Measurements from ENCODE around the gene TCTN3. TPM values are rescaled to one million over a fixed set of nuclear protein-coding genes. Genes with fewer than 3 reads are reported as not detected.
"Not testable (repeated sequence)": the region's sequence is repeated elsewhere in the genome, so short reads cannot be mapped to it uniquely, and the experiment has no call there.

Gene TCTN3
- total RNA-seq, 6 experiments from 2014 or later = 15.5 to 24.3 (median 19.1) TPM

GRCh38 chr10:95728526-95728925, 34.8 kb upstream of the TCTN3 start:
- peak in 2 of 4 donors; percentile 49 to 63 for ATAC-seq
- no peak for TF ChIP-seq POLR2A (IDR thresholded peaks at IDR 0.05)
- TF ChIP-seq, protein P1, sequence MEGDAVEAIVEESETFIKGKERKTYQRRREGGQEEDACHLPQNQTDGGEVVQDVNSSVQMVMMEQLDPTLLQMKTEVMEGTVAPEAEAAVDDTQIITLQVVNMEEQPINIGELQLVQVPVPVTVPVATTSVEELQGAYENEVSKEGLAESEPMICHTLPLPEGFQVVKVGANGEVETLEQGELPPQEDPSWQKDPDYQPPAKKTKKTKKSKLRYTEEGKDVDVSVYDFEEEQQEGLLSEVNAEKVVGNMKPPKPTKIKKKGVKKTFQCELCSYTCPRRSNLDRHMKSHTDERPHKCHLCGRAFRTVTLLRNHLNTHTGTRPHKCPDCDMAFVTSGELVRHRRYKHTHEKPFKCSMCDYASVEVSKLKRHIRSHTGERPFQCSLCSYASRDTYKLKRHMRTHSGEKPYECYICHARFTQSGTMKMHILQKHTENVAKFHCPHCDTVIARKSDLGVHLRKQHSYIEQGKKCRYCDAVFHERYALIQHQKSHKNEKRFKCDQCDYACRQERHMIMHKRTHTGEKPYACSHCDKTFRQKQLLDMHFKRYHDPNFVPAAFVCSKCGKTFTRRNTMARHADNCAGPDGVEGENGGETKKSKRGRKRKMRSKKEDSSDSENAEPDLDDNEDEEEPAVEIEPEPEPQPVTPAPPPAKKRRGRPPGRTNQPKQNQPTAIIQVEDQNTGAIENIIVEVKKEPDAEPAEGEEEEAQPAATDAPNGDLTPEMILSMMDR (IDR thresholded peaks at IDR 0.05) = no peak
- Histone ChIP-seq H3K27me3 (no peaks in the 10 kb centered on the region), H3K36me3 (no peaks in the 10 kb centered on the region), H3K27ac (no peak overlapping the region), H3K4me3 (no peak overlapping the region), H3K9me3 (no peaks in the 10 kb centered on the region), H3K4me1 (no peaks in the 10 kb centered on the region)
- intact Hi-C loops (cut with DNase I) = no loop called here
- DNase-seq = no peak
- WGBS (ENCODE audit: insufficient coverage, low coverage, low lambda C conversion rate, missing lambda C conversion rate) = 45% methylated on average over 4 of the region's 4 CpGs

DNA sequence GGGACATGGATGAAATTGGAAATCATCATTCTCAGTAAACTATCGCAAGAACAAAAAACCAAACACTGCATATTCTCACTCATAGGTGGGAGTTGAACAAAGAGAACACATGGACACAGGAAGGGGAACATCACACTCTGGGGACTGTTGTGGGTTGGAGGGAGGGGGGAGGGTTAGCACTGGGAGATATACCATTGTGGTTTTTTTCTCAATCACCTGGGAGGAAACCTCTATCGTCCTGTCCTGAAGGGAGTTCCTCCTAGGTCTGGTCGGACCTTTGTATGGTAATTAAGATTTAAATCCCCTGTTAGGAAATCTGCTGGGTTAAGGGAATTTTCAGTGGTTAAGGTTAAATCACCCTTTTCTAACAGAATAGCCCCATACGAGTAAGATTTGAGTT, 28.8 kb upstream of the TCTN3 start:
- DNase-seq; H3K27ac ChIP-seq; H3K36me3 ChIP-seq; H3K9me3 ChIP-seq; H3K27me3 ChIP-seq; intact Hi-C loops (cut with DNase I); H3K4me3 ChIP-seq; ATAC-seq; H3K4me1 ChIP-seq: not testable (repeated sequence)
- WGBS (ENCODE audit: insufficient coverage, low coverage, low lambda C conversion rate, missing lambda C conversion rate) = 37% methylated on average over 2 of the region's 4 CpGs

- intact Hi-C loops (cut with DNase I); DNase-seq; H3K36me3 ChIP-seq; H3K4me1 ChIP-seq; H3K27ac ChIP-seq; H3K4me3 ChIP-seq; H3K9me3 ChIP-seq; H3K27me3 ChIP-seq; ATAC-seq: not testable (repeated sequence)
- 43% methylated on average over 3 of the region's 7 CpGs for WGBS (ENCODE audit: insufficient coverage, low coverage, low lambda C conversion rate, missing lambda C conversion rate)
Measured at GRCh38 chr10:95720745-95721144, 27.0 kb upstream of the TCTN3 start.

DNA sequence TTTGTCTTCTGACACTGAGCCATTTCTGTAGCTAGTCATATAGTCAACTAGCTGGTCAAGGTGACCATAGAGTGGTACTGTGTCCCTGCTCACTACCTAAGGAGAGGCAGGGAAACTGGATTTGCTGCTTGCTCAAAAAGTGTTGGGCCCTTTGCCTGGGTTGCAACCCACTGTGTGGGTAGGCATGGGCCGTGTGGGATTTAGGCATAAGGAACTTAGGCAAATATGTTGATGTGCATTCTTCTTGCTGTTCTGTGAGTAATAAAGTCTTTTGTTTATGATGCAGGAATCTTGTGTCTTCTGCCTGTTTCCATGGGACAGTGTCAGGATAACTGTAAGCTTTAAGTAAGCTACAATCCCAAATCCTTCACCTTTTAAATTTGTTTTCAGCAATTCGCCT, 23.1 kb upstream of the TCTN3 start:
- TF ChIP-seq POLR2A (IDR thresholded peaks at IDR 0.05) = no peak
- TF ChIP-seq, protein P1 (IDR thresholded peaks at IDR 0.05) = no peak
- Histone ChIP-seq H3K36me3 (no peaks in the 10 kb centered on the region), H3K4me3 (no peak overlapping the region), H3K4me1 (peaks cover 0 to 3% (median 0%) of the 10 kb centered on the region in 4 donors), H3K9me3 (no peaks in the 10 kb centered on the region), H3K27me3 (no peaks in the 10 kb centered on the region), H3K27ac (no peak overlapping the region)
- intact Hi-C loops (cut with DNase I) = no loop called here
- no peak for ATAC-seq
- no peak for DNase-seq
- WGBS (ENCODE audit: insufficient coverage, low coverage, low lambda C conversion rate, missing lambda C conversion rate) = 100% methylated on average over 1 of the region's 2 CpGs

DNA sequence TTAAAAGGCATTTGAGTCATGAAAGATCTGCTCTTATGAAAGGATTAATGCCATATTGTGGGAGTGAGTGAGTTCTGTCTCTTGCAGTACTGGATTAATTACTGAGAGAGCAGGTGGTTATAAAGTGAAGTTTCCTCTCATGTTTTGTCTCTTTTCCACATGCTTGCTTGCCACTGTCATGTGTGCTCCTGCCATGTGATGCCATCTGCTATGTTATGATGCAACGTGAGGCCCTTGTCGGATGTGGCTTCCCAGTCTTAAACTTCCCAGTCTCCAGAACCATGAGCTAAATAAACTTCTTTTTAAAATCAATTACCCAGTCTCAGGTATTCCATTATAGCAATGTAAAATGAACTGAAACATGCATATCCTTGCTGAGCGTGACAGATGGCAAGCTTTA, 22.7 kb upstream of the TCTN3 start:
- Histone ChIP-seq H3K36me3 (no peaks in the 10 kb centered on the region), H3K4me3 (no peak overlapping the region), H3K4me1 (peaks cover 0 to 3% (median 0%) of the 10 kb centered on the region in 4 donors), H3K27me3 (no peaks in the 10 kb centered on the region), H3K9me3 (no peaks in the 10 kb centered on the region), H3K27ac (no peak overlapping the region)
- intact Hi-C loops (cut with DNase I) = no loop called here
- DNase-seq = no peak
- TF ChIP-seq POLR2A (IDR thresholded peaks at IDR 0.05) = no peak
- TF ChIP-seq, protein P1 (IDR thresholded peaks at IDR 0.05) = no peak
- 67% methylated on average over 3 of the region's 3 CpGs for WGBS (ENCODE audit: insufficient coverage, low coverage, low lambda C conversion rate, missing lambda C conversion rate)
- ATAC-seq = peak in 1 of 4 donors; percentile 19

DNA sequence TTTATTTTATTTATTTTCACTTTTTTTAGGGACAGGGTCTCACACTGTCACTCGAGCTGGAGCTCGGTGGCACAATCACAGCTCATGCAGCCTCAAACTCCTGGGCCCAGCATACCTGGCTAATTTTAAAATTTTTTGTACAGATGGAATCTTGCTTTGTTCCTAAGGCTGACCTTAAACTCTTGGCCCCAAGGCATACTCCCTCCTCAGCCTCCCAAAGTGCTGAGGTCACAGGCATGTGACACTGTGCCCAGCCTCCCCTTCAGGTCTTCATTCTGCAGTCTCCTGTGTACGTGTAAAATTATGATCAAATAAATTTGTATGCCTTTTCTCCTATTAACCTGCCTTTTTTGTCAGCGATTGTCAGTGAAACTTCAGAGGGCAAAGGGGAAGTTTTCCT, 17.8 kb upstream of the TCTN3 start:
- DNase-seq (no peak), ATAC-seq (no peak)
- no peaks in the 10 kb centered on the region for H3K9me3 ChIP-seq
- TF ChIP-seq, protein P1 (IDR thresholded peaks at IDR 0.05) = no peak
- TF ChIP-seq POLR2A (IDR thresholded peaks at IDR 0.05) = no peak
- no peaks in the 10 kb centered on the region for H3K27me3 ChIP-seq
- H3K4me3 ChIP-seq = no peak overlapping the region
- intact Hi-C loops (cut with DNase I) = no loop called here
- H3K27ac ChIP-seq = no peak overlapping the region
- H3K36me3 ChIP-seq = no peaks in the 10 kb centered on the region
- 92% methylated on average over 4 of the region's 4 CpGs for WGBS (ENCODE audit: insufficient coverage, low coverage, low lambda C conversion rate, missing lambda C conversion rate)
- peaks cover 0 to 3% (median 0%) of the 10 kb centered on the region in 4 donors for H3K4me1 ChIP-seq
